ENCODE data around the gene FBXL14. TPM values are rescaled to one million over a fixed set of nuclear protein-coding genes. Genes with fewer than 3 reads are reported as not detected.
"Not testable (repeated sequence)": the region's sequence is repeated elsewhere in the genome, so short reads cannot be mapped to it uniquely, and the experiment has no call there.

FBXL14 gene
- total RNA-seq, 1 experiment from 2014 or later = 16.1 TPM

GRCh38 chr12:1560704-1561103 is 33.7 kb downstream of the FBXL14 start:
- Histone ChIP-seq H3K36me3 (no peaks in the 10 kb centered on the region), H3K4me1 (replicated peaks) (peaks cover 12% of the 10 kb centered on the region), H3K9me3 (replicated peaks) (no peaks in the 10 kb centered on the region), H3K27ac (no peak overlapping the region), H3K4me3 (no peak overlapping the region), H3K27me3 (replicated peaks) (no peaks in the 10 kb centered on the region)
- no peak for DNase-seq (ENCODE audit: low read depth in 1 of 2, low spot score in 2 of 2)

- Histone ChIP-seq H3K36me3 (no peaks in the 10 kb centered on the region), H3K4me3 (no peak overlapping the region), H3K9me3 (replicated peaks) (no peaks in the 10 kb centered on the region), H3K27ac (no peak overlapping the region), H3K27me3 (replicated peaks) (no peaks in the 10 kb centered on the region), H3K4me1 (replicated peaks) (peaks cover 12% of the 10 kb centered on the region)
- DNase-seq (ENCODE audit: low read depth in 1 of 2, low spot score in 2 of 2) = no peak
These were observed 34.7 kb downstream of the FBXL14 start for GRCh38 chr12:1559676-1560091.

GRCh38 chr12:1558108-1558507 is 36.3 kb downstream of the FBXL14 start:
- H3K36me3 ChIP-seq = not testable (repeated sequence)

GRCh38 chr12:1553987-1554982 is 40.1 kb downstream of the FBXL14 start:
- Histone ChIP-seq H3K27me3 (replicated peaks) (no peaks in the 10 kb centered on the region; the same call in 1 of the 2 replicates), H3K27ac (no peak overlapping the region), H3K9me3 (replicated peaks) (peaks cover 6% of the 10 kb centered on the region; the same call in 1 of the 2 replicates), H3K4me1 (replicated peaks) (no peaks in the 10 kb centered on the region), H3K4me3 (no peak overlapping the region), H3K36me3 (no peaks in the 10 kb centered on the region)
- DNase-seq (ENCODE audit: low read depth in 1 of 2, low spot score in 2 of 2) = no peak

More at GRCh38 chr12:1558108-1558507, 36.3 kb downstream of the FBXL14 start:
- H3K27me3 ChIP-seq (replicated peaks); H3K4me3 ChIP-seq; H3K9me3 ChIP-seq (replicated peaks); H3K27ac ChIP-seq; DNase-seq (ENCODE audit: low read depth in 1 of 2, low spot score in 2 of 2); H3K4me1 ChIP-seq (replicated peaks): not testable (repeated sequence)

- no peak overlapping the region for H3K4me3 ChIP-seq
- no peaks in the 10 kb centered on the region for H3K36me3 ChIP-seq
- no peak overlapping the region for H3K27ac ChIP-seq
- no peaks in the 10 kb centered on the region; the same call in 1 of the 2 replicates for H3K27me3 ChIP-seq (replicated peaks)
- H3K4me1 ChIP-seq (replicated peaks) = no peaks in the 10 kb centered on the region
- DNase-seq (ENCODE audit: low read depth in 1 of 2, low spot score in 2 of 2) = no peak
- H3K9me3 ChIP-seq (replicated peaks) = peaks cover 8% of the 10 kb centered on the region; the same call in 1 of the 2 replicates
These were observed 40.8 kb downstream of the FBXL14 start for GRCh38 chr12:1553536-1553935.

- H3K9me3 ChIP-seq (replicated peaks) = peaks cover 8% of the 10 kb centered on the region; the same call in 1 of the 2 replicates
- DNase-seq (ENCODE audit: low read depth in 1 of 2, low spot score in 2 of 2) = no peak
- H3K36me3 ChIP-seq = no peaks in the 10 kb centered on the region
- H3K27ac ChIP-seq = no peak overlapping the region
- H3K4me3 ChIP-seq = no peak overlapping the region
- H3K4me1 ChIP-seq (replicated peaks) = no peaks in the 10 kb centered on the region
- no peaks in the 10 kb centered on the region; the same call in 1 of the 2 replicates for H3K27me3 ChIP-seq (replicated peaks)
These were observed 41.4 kb downstream of the FBXL14 start for GRCh38 chr12:1552911-1553491.

- no peak overlapping the region for H3K27ac ChIP-seq
- no peak for DNase-seq (ENCODE audit: low read depth in 1 of 2, low spot score in 2 of 2)
- H3K4me3 ChIP-seq = no peak overlapping the region
- H3K4me1 ChIP-seq (replicated peaks) = no peaks in the 10 kb centered on the region
- H3K36me3 ChIP-seq = no peaks in the 10 kb centered on the region
- H3K9me3 ChIP-seq (replicated peaks) = peaks cover 8% of the 10 kb centered on the region; the same call in 1 of the 2 replicates
- H3K27me3 ChIP-seq (replicated peaks) = no peaks in the 10 kb centered on the region; the same call in 1 of the 2 replicates
These were observed 42.2 kb downstream of the FBXL14 start for GRCh38 chr12:1552171-1552570.

- H3K9me3 ChIP-seq (replicated peaks) = peaks cover 8% of the 10 kb centered on the region; the same call in 1 of the 2 replicates
- H3K4me1 ChIP-seq (replicated peaks) = no peaks in the 10 kb centered on the region
- H3K27ac ChIP-seq = no peak overlapping the region
- no peak for DNase-seq (ENCODE audit: low read depth in 1 of 2, low spot score in 2 of 2)
- H3K4me3 ChIP-seq = no peak overlapping the region
- no peaks in the 10 kb centered on the region for H3K36me3 ChIP-seq
- H3K27me3 ChIP-seq (replicated peaks) = no peaks in the 10 kb centered on the region; the same call in 1 of the 2 replicates
These were observed 42.9 kb downstream of the FBXL14 start for GRCh38 chr12:1551496-1551895.

- Histone ChIP-seq H3K36me3 (no peaks in the 10 kb centered on the region), H3K4me3 (no peak overlapping the region), H3K9me3 (replicated peaks) (peaks cover 6% of the 10 kb centered on the region; the same call in 1 of the 2 replicates), H3K27ac (no peak overlapping the region), H3K4me1 (replicated peaks) (no peaks in the 10 kb centered on the region), H3K27me3 (replicated peaks) (no peaks in the 10 kb centered on the region)
- DNase-seq (ENCODE audit: low read depth in 1 of 2, low spot score in 2 of 2) = no peak
These were observed 47.3 kb downstream of the FBXL14 start for GRCh38 chr12:1546931-1547640.

GRCh38 chr12:1544996-1545700 is 49.2 kb downstream of the FBXL14 start:
- Histone ChIP-seq H3K27ac (no peak overlapping the region), H3K4me1 (replicated peaks) (no peaks in the 10 kb centered on the region), H3K36me3 (no peaks in the 10 kb centered on the region), H3K9me3 (replicated peaks) (peaks cover 3% of the 10 kb centered on the region; the same call in 1 of the 2 replicates), H3K4me3 (no peak overlapping the region), H3K27me3 (replicated peaks) (no peaks in the 10 kb centered on the region)
- peak in 1 of 2 experiments; percentile 26 for DNase-seq (ENCODE audit: low read depth in 1 of 2, low spot score in 2 of 2)

GRCh38 chr12:1542599-1542998 is 51.8 kb downstream of the FBXL14 start:
- no peak overlapping the region for H3K4me3 ChIP-seq
- no peaks in the 10 kb centered on the region for H3K27me3 ChIP-seq (replicated peaks)
- H3K4me1 ChIP-seq (replicated peaks) = no peaks in the 10 kb centered on the region
- no peaks in the 10 kb centered on the region for H3K36me3 ChIP-seq
- no peak for DNase-seq (ENCODE audit: low read depth in 1 of 2, low spot score in 2 of 2)
- H3K27ac ChIP-seq = no peak overlapping the region
- no peaks in the 10 kb centered on the region; the same call in 1 of the 2 replicates for H3K9me3 ChIP-seq (replicated peaks)

GRCh38 chr12:1540690-1541089 is 53.7 kb downstream of the FBXL14 start:
- no peaks in the 10 kb centered on the region for H3K27me3 ChIP-seq (replicated peaks)
- H3K9me3 ChIP-seq (replicated peaks) = no peaks in the 10 kb centered on the region; the same call in 1 of the 2 replicates
- H3K36me3 ChIP-seq = no peaks in the 10 kb centered on the region
- H3K27ac ChIP-seq = no peak overlapping the region
- DNase-seq (ENCODE audit: low read depth in 1 of 2, low spot score in 2 of 2) = no peak
- H3K4me3 ChIP-seq = no peak overlapping the region
- H3K4me1 ChIP-seq (replicated peaks) = no peaks in the 10 kb centered on the region

- Histone ChIP-seq H3K4me1 (replicated peaks) (no peaks in the 10 kb centered on the region), H3K27me3 (replicated peaks) (0 out of 2 replicates have a peak, but pooled peaks cover 5% of the 10 kb centered on the region), H3K9me3 (replicated peaks) (no peaks in the 10 kb centered on the region; the same call in 1 of the 2 replicates), H3K27ac (no peak overlapping the region), H3K4me3 (no peak overlapping the region), H3K36me3 (no peaks in the 10 kb centered on the region)
- DNase-seq (ENCODE audit: low read depth in 1 of 2, low spot score in 2 of 2) = no peak
These were observed 55.2 kb downstream of the FBXL14 start for GRCh38 chr12:1539135-1539534.

All from SJSA1 (cell line).